HEK293T (cell line): ENCODE data around the gene ALOX15.
"Not testable (repeated sequence)": the region's sequence is repeated elsewhere in the genome, so short reads cannot be mapped to it uniquely, and the experiment has no call there.

Experiments used
- CTCF ChIA-PET: fragments of 350-600 bp; formaldehyde crosslinking; extraction: SDS; loops from one replicate; lab custom pipeline; 2021; ENCODE audit warnings: antibody characterized with exemption, inconsistent platforms; lab: Yijun Ruan, JAX
- POLR2A ChIA-PET: fragments of 350-600 bp; formaldehyde crosslinking; extraction: SDS; loops from one replicate; lab custom pipeline; 2020; ENCODE audit warnings: antibody characterized with exemption, inconsistent platforms; lab: Yijun Ruan, JAX
- DNase-seq: peaks from one replicate; pipeline ENCODE4 v3.0.0; 2012; ENCODE audit warnings: mixed read lengths; ENCODE audit errors: extremely low spot score
- ARNT ChIP-seq: fragments of 450-650 bp; IDR thresholded peaks from 2 replicates; pipeline ENCODE4 v1.6.1; 2017; ENCODE audit warnings: mild to moderate bottlenecking
- BHLHE40 ChIP-seq: fragments of 450-650 bp; IDR thresholded peaks from 2 replicates; pipeline ENCODE4 v1.6.1; 2016; ENCODE audit warnings: mild to moderate bottlenecking, moderate library complexity, borderline replicate concordance
- CTBP1 ChIP-seq: fragments of 450-650 bp; IDR thresholded peaks from 2 replicates; pipeline ENCODE4 v1.6.1; 2016; ENCODE audit warnings: borderline replicate concordance
- ELF4 ChIP-seq: fragments of 450-650 bp; IDR thresholded peaks from 2 replicates; pipeline ENCODE4 v1.6.1; 2017; ENCODE audit warnings: antibody characterized with exemption
- FOXA1 ChIP-seq: fragments of 450-650 bp; IDR thresholded peaks from 2 replicates; pipeline ENCODE4 v1.6.1; 2016; ENCODE audit warnings: mild to moderate bottlenecking
- FOXK2 ChIP-seq: fragments of 450-650 bp; IDR thresholded peaks from 2 replicates; pipeline ENCODE4 v1.6.1; 2016; ENCODE audit warnings: mild to moderate bottlenecking
- FOXM1 ChIP-seq: fragments of 450-650 bp; IDR thresholded peaks from 2 replicates; pipeline ENCODE4 v1.6.1; 2017; ENCODE audit warnings: mild to moderate bottlenecking, borderline replicate concordance
- HDGF ChIP-seq: fragments of 450-650 bp; IDR thresholded peaks from 2 replicates; pipeline ENCODE4 v1.6.1; 2017; ENCODE audit warnings: antibody characterized with exemption, borderline replicate concordance
- L3MBTL2 ChIP-seq: fragments of 450-650 bp; conservative IDR thresholded peaks from 2 replicates; pipeline ENCODE4 v1.6.1; 2016; ENCODE audit warnings: mild to moderate bottlenecking
- LEF1 ChIP-seq: fragments of 450-650 bp; IDR thresholded peaks from 2 replicates; pipeline ENCODE4 v1.6.1; 2017; ENCODE audit warnings: mild to moderate bottlenecking, borderline replicate concordance
- NFRKB ChIP-seq: fragments of 450-650 bp; IDR thresholded peaks from 2 replicates; pipeline ENCODE4 v1.6.1; 2016; ENCODE audit warnings: mild to moderate bottlenecking, moderate library complexity
- PKNOX1 ChIP-seq: fragments of 450-650 bp; IDR thresholded peaks from 2 replicates; pipeline ENCODE4 v1.6.1; 2016
- SP1 ChIP-seq: fragments of 450-650 bp; IDR thresholded peaks from 2 replicates; pipeline ENCODE4 v1.6.1; 2017
- SUZ12 ChIP-seq: fragments of 450-650 bp; IDR thresholded peaks from 2 replicates; pipeline ENCODE4 v1.6.1; 2016; ENCODE audit warnings: mild to moderate bottlenecking
- TARDBP ChIP-seq: fragments of 450-650 bp; IDR thresholded peaks from 2 replicates; pipeline ENCODE4 v1.6.1; 2016
- ZNF384 ChIP-seq: fragments of 450-650 bp; IDR thresholded peaks from 2 replicates; pipeline ENCODE4 v1.6.1; 2016

ALOX15 gene

GRCh38 chr17:4641297-4642195 is at the start of gene ALOX15:
Gene ALOX15 (minus strand): TSS chr17:4641678. CDS start chr17:4641651, 27 bp downstream.
- DNase-seq, result no peak
- POLR2A ChIA-PET, result no interaction called here
- CTCF ChIA-PET, result no interaction called here
- TF ChIP-seq SP1 (no peak), LEF1 (no peak), SUZ12 (no peak), FOXA1 (no peak)

- POLR2A ChIA-PET, result no interaction called here
- TF ChIP-seq ELF4 (no peak), NFRKB (no peak), L3MBTL2 (no peak), FOXK2 (no peak), TARDBP (no peak), ZNF384 (no peak), CTBP1 (no peak), HDGF (no peak), SUZ12 (no peak), ARNT (no peak), FOXA1 (no peak), SP1 (no peak), FOXM1 (no peak)
- CTCF ChIA-PET, result interaction anchor here (0.7 kb wide), 1 partner anchor 791 kb away, joined by 7 read pairs; no protein-coding TSS in a partner anchor
- no peak for DNase-seq
Observed at GRCh38 chr17:4690745-4691144, 49.3 kb upstream of the ALOX15 start.

GRCh38 chr17:4689872-4690271 is 48.4 kb upstream of the ALOX15 start:
- POLR2A ChIA-PET, DNase-seq, CTCF ChIA-PET: not testable (repeated sequence)

- POLR2A ChIA-PET, DNase-seq, CTCF ChIA-PET: not testable (repeated sequence)
Observed at GRCh38 chr17:4683739-4684138, 42.3 kb upstream of the ALOX15 start.

GRCh38 chr17:4679658-4680057 is 38.2 kb upstream of the ALOX15 start:
- ChIA-PET CTCF (no interaction called here), POLR2A (interaction anchor here (0.8 kb wide), 1 partner anchor 30 kb away, joined by 3 read pairs; no protein-coding TSS in a partner anchor)
- TF ChIP-seq L3MBTL2, result no peak
- TF ChIP-seq FOXM1, result no peak
- TF ChIP-seq PKNOX1, result no peak
- TF ChIP-seq ARNT, result no peak
- TF ChIP-seq SUZ12, result no peak
- TF ChIP-seq NFRKB, result no peak
- TF ChIP-seq HDGF, result no peak
- no peak for TF ChIP-seq BHLHE40
- no peak for TF ChIP-seq ELF4
- TF ChIP-seq FOXA1, result no peak
- no peak for TF ChIP-seq SP1
- no peak for TF ChIP-seq FOXK2
- no peak for DNase-seq

- ChIA-PET POLR2A (interaction anchor here (1.3 kb wide), 1 partner anchor 26 kb away, joined by 4 read pairs; the partner anchor contains the start of gene PELP1), CTCF (interaction anchor here (0.6 kb wide), 1 partner anchor 214 kb away, joined by 3 read pairs; no protein-coding TSS in a partner anchor)
- TF ChIP-seq NFRKB, result no peak
- no peak for TF ChIP-seq L3MBTL2
- no peak for TF ChIP-seq FOXA1
- no peak for TF ChIP-seq TARDBP
- no peak for TF ChIP-seq ZNF384
- TF ChIP-seq PKNOX1, result no peak
- TF ChIP-seq LEF1, result no peak
- no peak for TF ChIP-seq HDGF
- TF ChIP-seq CTBP1, result no peak
- no peak for TF ChIP-seq SP1
- no peak for TF ChIP-seq FOXK2
- TF ChIP-seq ARNT, result no peak
- no peak for DNase-seq
Observed at GRCh38 chr17:4678448-4679026, 37.1 kb upstream of the ALOX15 start.

GRCh38 chr17:4676791-4677190 is 35.3 kb upstream of the ALOX15 start:
- ChIA-PET POLR2A (interaction anchor here (0.6 kb wide), 1 partner anchor 148 kb away, joined by 3 read pairs; no protein-coding TSS in a partner anchor), CTCF (no interaction called here)
- no peak for TF ChIP-seq SUZ12
- no peak for TF ChIP-seq NFRKB
- no peak for TF ChIP-seq ZNF384
- no peak for TF ChIP-seq TARDBP
- no peak for TF ChIP-seq HDGF
- no peak for TF ChIP-seq ARNT
- no peak for TF ChIP-seq LEF1
- no peak for TF ChIP-seq L3MBTL2
- TF ChIP-seq ELF4, result no peak
- no peak for TF ChIP-seq CTBP1
- DNase-seq, result no peak
